GM10266 (cell line): ENCODE results near the gene TECPR2.
"Not testable (repeated sequence)": the region's sequence is repeated elsewhere in the genome, so short reads cannot be mapped to it uniquely, and the experiment has no call there.

Source experiments
- DNase-seq: peaks from one replicate; pipeline ENCODE4 v3.0.0; 2012; ENCODE audit errors: extremely low spot score
- TF ChIP-seq, protein P1 (sequence below): IDR thresholded peaks from 2 replicates; pipeline ENCODE4 v1.5.1; 2012; ENCODE audit warnings: mild to moderate bottlenecking, low read depth; ENCODE audit not compliant: control insufficient read depth, insufficient read depth; ENCODE audit errors: missing control alignments

Gene TECPR2

DNA sequence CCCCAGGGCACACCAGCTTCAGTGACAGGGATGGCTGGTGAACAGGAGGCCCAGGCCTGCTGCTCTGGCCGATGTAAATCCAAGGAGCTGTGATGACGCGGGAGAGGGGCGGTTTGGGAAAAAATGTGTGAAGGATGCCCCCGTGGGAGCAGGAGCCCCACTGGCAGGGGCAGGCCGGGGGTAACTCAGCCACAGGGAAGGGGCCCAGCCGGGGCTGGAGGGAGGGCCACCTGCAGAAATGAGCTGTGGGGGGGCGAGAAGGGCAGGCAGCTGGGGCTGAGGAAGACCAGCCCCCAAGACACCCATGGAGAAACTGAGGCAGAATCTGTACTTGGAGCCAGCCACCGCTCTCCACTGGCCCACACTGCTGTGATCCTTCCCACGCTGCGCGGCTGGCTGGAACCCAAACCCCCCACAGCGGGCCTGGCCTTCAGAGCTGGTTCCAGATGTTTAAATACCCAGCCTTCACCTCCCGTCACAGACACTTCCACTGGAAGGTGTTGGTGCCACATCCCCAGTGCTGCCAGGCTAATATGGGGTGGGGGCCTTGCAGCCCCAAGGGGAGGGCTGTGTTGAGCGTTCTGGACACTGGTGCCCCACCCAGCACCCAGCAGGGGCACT lies 175.3 kb downstream of the TECPR2 start:
- TF ChIP-seq, protein P1, sequence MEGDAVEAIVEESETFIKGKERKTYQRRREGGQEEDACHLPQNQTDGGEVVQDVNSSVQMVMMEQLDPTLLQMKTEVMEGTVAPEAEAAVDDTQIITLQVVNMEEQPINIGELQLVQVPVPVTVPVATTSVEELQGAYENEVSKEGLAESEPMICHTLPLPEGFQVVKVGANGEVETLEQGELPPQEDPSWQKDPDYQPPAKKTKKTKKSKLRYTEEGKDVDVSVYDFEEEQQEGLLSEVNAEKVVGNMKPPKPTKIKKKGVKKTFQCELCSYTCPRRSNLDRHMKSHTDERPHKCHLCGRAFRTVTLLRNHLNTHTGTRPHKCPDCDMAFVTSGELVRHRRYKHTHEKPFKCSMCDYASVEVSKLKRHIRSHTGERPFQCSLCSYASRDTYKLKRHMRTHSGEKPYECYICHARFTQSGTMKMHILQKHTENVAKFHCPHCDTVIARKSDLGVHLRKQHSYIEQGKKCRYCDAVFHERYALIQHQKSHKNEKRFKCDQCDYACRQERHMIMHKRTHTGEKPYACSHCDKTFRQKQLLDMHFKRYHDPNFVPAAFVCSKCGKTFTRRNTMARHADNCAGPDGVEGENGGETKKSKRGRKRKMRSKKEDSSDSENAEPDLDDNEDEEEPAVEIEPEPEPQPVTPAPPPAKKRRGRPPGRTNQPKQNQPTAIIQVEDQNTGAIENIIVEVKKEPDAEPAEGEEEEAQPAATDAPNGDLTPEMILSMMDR, result no peak
- no peak for DNase-seq

DNA sequence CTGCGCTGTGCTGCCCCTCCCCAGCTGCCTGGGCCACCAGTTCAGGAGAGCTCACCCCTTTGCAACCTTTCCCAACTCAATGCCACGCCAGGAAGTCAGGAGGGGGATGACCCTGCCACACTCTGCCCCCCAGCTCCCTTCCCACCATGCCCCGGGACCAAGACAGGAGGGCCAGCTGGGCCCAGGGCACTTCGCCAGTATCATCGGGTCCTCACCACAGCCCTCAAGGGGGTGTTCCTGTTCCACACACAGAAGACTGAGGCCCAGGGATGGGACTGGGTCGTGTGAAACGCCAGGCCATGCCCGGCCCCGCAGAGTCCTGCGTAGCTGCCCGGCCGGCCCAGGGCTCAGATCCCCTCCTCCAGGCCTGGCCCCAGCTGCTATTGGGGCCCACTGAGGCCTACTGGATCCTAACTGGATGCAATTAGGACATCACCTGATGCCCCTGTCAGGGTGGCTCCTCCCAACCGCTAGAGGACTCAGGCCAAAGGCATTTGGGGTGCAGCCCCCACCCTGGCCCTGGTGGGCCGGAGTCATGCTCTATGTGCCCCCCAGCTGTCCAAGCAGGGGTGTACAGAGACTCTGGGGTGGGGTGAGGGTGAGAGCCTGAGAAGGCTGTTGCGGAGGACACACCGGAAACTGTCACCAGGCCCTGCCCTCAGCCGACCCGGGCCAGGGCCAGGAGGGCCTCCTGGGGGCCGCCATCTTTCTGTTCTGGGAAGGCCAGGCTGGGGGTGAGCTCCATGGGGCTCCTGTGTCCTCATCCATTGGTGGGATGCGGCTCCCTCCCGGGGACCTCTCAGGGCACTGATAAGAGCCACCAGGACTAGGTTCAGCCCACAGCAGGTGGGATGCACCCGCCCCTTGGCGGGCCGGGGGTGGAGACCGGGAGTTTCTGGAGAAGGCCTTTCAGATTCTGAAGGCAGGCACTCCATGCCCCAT lies 176.1 kb downstream of the TECPR2 start:
- TF ChIP-seq, protein P1, result no peak
- no peak for DNase-seq

DNA sequence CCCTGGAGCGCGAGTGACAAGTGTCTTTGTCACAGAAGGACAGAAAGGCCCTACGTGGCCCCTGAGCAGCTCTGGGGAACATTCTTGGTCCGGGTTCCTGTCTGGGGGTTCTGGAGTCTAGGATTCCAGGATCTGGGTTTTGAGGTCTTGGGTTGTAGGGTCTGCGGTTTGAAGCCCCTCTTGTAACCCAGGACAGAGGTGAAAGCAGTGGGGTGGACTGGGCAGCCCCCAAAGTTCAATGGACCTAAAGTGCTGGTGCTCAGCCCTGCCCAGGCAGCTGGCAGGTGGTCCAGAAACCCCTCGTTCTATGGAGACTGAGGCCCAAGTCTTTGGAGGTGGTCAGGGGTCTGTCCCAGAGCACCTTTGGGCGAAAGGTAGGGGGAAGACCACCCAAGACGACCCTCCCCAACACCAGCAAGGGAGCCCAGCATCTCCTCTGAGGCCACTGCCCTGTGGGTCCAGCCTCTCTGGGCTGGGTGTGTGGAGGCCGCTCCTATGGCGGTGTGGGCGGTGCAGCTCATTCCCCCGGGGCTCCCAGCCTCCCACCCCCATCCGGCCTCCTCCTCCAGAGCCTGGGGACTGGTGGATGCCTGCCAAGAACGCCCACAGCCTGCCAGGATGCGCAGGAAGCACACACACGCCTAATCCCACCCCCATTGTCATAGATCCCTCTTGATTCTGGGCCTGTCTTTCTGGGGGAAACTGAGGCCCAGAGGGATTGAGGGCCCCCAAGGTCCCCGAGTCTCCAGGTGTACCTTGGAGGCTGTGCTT lies 177.0 kb downstream of the TECPR2 start:
- TF ChIP-seq, protein P1, result no peak
- DNase-seq, result no peak

DNA sequence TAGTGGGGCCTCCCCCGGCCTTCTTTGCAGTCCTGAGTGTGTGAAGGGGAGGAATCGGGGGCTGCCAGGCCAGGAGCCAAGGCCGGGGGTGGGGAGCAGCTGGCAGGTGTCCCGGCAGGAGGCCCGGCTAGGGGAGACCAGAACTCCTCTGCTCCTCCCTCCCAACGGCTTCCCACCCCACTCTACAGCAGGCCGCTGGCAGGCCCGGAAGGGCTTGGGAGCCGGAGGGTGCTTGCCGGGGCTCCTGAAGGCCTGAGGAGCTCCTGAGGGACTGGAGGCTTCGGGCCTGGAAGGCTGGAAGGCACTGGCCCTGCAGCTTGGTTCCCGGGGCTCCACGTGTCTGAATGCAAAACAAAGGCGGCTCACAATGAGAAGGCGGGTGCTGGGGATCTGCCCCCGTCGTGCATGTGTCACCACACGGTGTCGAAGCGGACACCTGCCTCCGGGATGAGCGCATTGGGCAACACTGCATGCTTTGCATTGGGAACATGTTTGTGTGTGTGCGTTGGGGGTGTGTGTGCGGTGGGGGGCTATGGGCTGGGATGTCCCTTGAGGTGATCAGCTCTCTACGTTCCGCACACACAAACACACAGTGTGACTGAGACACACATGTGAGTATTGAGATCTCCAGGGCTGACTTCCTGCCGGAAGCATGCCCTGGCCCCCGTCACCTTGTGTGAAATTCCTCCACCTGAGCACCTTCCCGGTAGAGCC lies 177.7 kb downstream of the TECPR2 start:
- DNase-seq, result no peak
- TF ChIP-seq, protein P1, result no peak

DNA sequence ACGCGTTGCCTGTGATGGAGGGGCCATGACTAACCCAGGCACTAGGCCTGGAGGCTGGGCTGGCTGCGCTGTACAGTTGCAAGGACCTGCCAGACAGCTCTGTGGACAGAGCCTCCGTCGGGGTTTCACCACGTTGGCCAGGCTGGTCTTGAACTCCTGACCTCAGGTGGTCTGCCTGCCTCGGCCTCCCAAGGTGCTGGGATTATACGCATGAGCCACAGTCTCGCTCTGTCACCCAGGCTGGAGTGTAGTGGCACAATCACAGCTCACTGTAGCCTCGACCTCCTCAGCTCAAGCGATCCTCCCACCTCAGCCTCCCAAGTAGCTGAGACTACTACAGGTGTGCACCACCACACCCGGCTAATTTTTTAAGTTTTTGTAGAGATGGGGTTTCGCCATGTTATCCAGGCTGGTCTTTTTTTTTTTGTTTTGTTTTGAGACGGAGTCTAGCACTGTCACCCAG lies 178.3 kb downstream of the TECPR2 start:
- DNase-seq, result not testable (repeated sequence)

DNA sequence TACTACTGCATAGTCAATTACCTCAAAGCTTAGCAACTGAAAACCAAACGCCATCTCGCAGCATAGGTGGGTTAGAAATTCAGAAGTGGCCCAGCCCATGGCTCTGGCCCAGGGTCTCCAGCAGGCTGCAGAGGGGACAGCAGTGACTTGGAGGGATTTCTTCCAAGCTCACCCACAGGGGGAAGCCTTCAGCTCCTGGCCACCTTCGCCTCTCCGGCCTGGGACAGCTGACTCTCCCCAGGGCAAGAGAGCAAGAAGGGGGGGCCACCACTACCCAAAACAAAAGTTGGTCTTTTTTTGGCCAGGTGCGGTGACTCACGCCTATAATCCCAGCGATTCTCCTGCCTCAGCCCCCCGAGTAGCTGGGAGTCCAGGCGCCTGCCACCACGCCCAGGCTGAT lies 179.0 kb downstream of the TECPR2 start:
- no peak for DNase-seq
- TF ChIP-seq, protein P1, result no peak
